WERI-Rb-1 (cell line): ENCODE measurements around the gene RASL10B.
"Not testable (repeated sequence)": the region's sequence is repeated elsewhere in the genome, so short reads cannot be mapped to it uniquely, and the experiment has no call there.

Experiments
- DNase-seq: peaks from one replicate; pipeline ENCODE4 v3.0.0-alpha.2; 2020
- H3K27ac ChIP-seq: fragments of 250-450 bp; sonication (Bioruptor Pico); 2 replicates; pipeline ENCODE4 v1.5.1; 2020; ENCODE audit warnings: mild to moderate bottlenecking, moderate library complexity
- H3K27me3 ChIP-seq: fragments of 250-450 bp; sonication (Bioruptor Pico); 2 replicates; pipeline ENCODE4 v1.5.1; 2021; ENCODE audit warnings: mild to moderate bottlenecking, low read depth, moderate library complexity; ENCODE audit not compliant: insufficient read depth, severe bottlenecking
- H3K36me3 ChIP-seq: fragments of 250-450 bp; sonication (Bioruptor Pico); 2 replicates; pipeline ENCODE4 v1.5.1; 2020; ENCODE audit warnings: mild to moderate bottlenecking, moderate library complexity
- H3K4me3 ChIP-seq: 2 replicates; pipeline ENCODE4 v1.5.1; 2011; ENCODE audit warnings: low read depth, mild to moderate bottlenecking, control low read depth, low read length
- H3K9me3 ChIP-seq: fragments of 250-450 bp; sonication (Bioruptor Pico); 2 replicates; pipeline ENCODE4 v1.5.1; 2021; ENCODE audit warnings: mild to moderate bottlenecking, moderate library complexity; ENCODE audit not compliant: severe bottlenecking
- TF ChIP-seq, protein P1 (sequence below): IDR thresholded peaks from 2 replicates; pipeline ENCODE4 v1.5.1; 2011; ENCODE audit warnings: low read depth, mild to moderate bottlenecking, control low read depth, inconsistent platforms, low read length

RASL10B gene

GRCh38 chr17:35694906-35695305 is 36.5 kb upstream of the RASL10B start:
- no peak overlapping the region for H3K4me3 ChIP-seq
- no peaks in the 10 kb centered on the region for H3K27me3 ChIP-seq
- H3K9me3 ChIP-seq, result no peaks in the 10 kb centered on the region
- peaks cover 42% of the 10 kb centered on the region for H3K36me3 ChIP-seq
- no peak for DNase-seq
- H3K27ac ChIP-seq, result no peak overlapping the region
- TF ChIP-seq, protein P1, sequence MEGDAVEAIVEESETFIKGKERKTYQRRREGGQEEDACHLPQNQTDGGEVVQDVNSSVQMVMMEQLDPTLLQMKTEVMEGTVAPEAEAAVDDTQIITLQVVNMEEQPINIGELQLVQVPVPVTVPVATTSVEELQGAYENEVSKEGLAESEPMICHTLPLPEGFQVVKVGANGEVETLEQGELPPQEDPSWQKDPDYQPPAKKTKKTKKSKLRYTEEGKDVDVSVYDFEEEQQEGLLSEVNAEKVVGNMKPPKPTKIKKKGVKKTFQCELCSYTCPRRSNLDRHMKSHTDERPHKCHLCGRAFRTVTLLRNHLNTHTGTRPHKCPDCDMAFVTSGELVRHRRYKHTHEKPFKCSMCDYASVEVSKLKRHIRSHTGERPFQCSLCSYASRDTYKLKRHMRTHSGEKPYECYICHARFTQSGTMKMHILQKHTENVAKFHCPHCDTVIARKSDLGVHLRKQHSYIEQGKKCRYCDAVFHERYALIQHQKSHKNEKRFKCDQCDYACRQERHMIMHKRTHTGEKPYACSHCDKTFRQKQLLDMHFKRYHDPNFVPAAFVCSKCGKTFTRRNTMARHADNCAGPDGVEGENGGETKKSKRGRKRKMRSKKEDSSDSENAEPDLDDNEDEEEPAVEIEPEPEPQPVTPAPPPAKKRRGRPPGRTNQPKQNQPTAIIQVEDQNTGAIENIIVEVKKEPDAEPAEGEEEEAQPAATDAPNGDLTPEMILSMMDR, result no peak

DNA sequence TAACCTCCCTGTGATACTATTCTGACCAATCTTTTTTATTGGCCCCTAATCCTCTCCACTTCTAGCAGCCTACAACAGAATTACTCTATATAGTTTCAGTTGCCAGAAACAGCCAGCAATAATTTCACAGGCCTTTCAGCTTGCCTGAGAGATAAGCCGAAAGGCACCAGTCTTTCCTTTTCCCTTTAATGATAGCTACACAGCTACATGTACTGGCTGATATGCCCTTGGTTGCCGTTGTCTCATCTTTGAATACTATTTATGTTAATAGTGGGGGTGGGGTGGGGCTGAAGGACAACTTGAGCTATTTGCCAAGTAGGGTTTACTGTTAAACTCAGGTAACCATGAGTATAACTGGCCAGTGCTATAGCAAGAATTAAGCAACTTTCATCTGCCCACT is 35.8 kb upstream of the RASL10B start:
- H3K4me3 ChIP-seq, result no peak overlapping the region
- H3K9me3 ChIP-seq, result no peaks in the 10 kb centered on the region
- H3K36me3 ChIP-seq, result peaks cover 39% of the 10 kb centered on the region
- no peak for DNase-seq
- H3K27ac ChIP-seq, result no peak overlapping the region
- H3K27me3 ChIP-seq, result no peaks in the 10 kb centered on the region
- TF ChIP-seq, protein P1, result no peak

DNA sequence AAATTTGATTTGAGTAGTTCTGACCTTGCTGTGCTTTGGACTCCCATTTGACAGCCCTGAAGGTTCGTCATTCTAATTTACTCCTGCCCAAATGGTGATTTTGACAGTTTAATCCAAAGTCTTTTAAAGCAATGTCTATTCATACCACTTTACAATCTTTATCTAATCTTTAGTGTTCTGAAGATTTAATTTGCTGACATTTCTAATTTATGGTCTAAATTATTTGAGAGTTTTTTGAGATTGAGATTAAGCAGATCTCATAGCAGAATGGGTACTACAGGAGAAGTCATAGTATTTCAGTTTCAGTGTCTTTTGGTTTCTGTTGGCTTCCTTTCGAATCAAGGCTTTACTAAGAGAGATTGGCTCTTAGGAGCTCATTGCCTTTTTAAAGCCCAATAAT is 32.6 kb upstream of the RASL10B start:
- no peak overlapping the region for H3K4me3 ChIP-seq

DNA sequence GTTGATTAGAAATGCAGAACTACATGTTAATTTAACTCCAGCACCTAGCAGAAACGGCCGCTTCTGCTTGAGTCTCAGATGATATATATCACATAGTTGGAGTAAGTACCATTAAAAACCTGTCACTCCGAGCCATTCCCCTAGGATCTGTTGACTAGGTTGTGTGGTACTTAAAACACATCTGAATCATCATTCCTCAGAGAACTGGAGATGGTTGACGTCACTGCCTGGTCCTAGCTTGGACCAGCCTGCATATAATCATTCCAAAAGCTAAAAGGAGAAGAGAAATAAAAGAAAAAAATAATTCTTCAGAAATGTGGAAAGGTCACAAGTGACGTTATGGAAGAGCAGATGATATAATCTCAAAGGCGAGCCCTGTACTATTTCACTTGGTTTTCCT is 31.3 kb upstream of the RASL10B start:
- no peaks in the 10 kb centered on the region for H3K9me3 ChIP-seq
- no peak for DNase-seq
- H3K27ac ChIP-seq, result no peak overlapping the region
- H3K4me3 ChIP-seq, result no peak overlapping the region
- H3K27me3 ChIP-seq, result no peaks in the 10 kb centered on the region
- TF ChIP-seq, protein P1, result no peak
- peaks cover 23% of the 10 kb centered on the region for H3K36me3 ChIP-seq

More for the DNA sequence above, 32.6 kb upstream of the RASL10B start:
- TF ChIP-seq, protein P1, result no peak
- DNase-seq, result no peak
- peaks cover 37% of the 10 kb centered on the region for H3K36me3 ChIP-seq
- H3K27me3 ChIP-seq, result no peaks in the 10 kb centered on the region
- no peak overlapping the region for H3K27ac ChIP-seq
- no peaks in the 10 kb centered on the region for H3K9me3 ChIP-seq

- DNase-seq, result no peak
- Histone ChIP-seq H3K27me3 (no peaks in the 10 kb centered on the region), H3K27ac (no peak overlapping the region), H3K9me3 (no peaks in the 10 kb centered on the region), H3K36me3 (peaks cover 15% of the 10 kb centered on the region), H3K4me3 (no peak overlapping the region)
- TF ChIP-seq, protein P1, result no peak
These were observed 29.9 kb upstream of the RASL10B start for GRCh38 chr17:35701491-35701890.

- H3K9me3 ChIP-seq, DNase-seq, H3K27me3 ChIP-seq, H3K4me3 ChIP-seq, H3K27ac ChIP-seq: not testable (repeated sequence)
- peaks cover 11% of the 10 kb centered on the region for H3K36me3 ChIP-seq
These were observed 28.1 kb upstream of the RASL10B start for GRCh38 chr17:35703308-35703707.
